NOMO-1 treated with dmso at 0.1 percent for 144 hours (cell line): ENCODE results near the gene FLYWCH1.

ENCODE experiments used
- DNase-seq: peaks from one replicate; lab custom pipeline; 2025; ENCODE audit not compliant: unreplicated experiment; lab: John Stamatoyannopoulos, UW

FLYWCH1 gene

GRCh38 chr16:2981899-2982250 is 70.1 kb downstream of the FLYWCH1 start:
- no peak for DNase-seq

- no peak for DNase-seq
These were observed 70.7 kb downstream of the FLYWCH1 start for GRCh38 chr16:2982402-2982801.

GRCh38 chr16:2983706-2984136 is 72.0 kb downstream of the FLYWCH1 start:
- DNase-seq = peak; percentile 61

- DNase-seq = no peak
These were observed 73.7 kb downstream of the FLYWCH1 start for GRCh38 chr16:2985462-2985861.

GRCh38 chr16:2985893-2986355 is 74.2 kb downstream of the FLYWCH1 start:
- DNase-seq = no peak

- DNase-seq = no peak
These were observed 75.0 kb downstream of the FLYWCH1 start for GRCh38 chr16:2986623-2987188.

- DNase-seq = no peak
These were observed 75.6 kb downstream of the FLYWCH1 start for GRCh38 chr16:2987286-2987685.

- DNase-seq = no peak
These were observed 76.1 kb downstream of the FLYWCH1 start for GRCh38 chr16:2987833-2988232.

- no peak for DNase-seq
These were observed 76.9 kb downstream of the FLYWCH1 start for GRCh38 chr16:2988590-2989099.

- DNase-seq = no peak
These were observed 79.2 kb downstream of the FLYWCH1 start for GRCh38 chr16:2990891-2991290.

GRCh38 chr16:2991566-2992261 is 80.0 kb downstream of the FLYWCH1 start:
- DNase-seq = no peak

- no peak for DNase-seq
These were observed 80.8 kb downstream of the FLYWCH1 start for GRCh38 chr16:2992383-2993081.

- no peak for DNase-seq
These were observed 84.6 kb downstream of the FLYWCH1 start for GRCh38 chr16:2996298-2996697.

- DNase-seq = no peak
These were observed 88.2 kb downstream of the FLYWCH1 start for GRCh38 chr16:2999929-3000328.

- no peak for DNase-seq
These were observed 88.8 kb downstream of the FLYWCH1 start for GRCh38 chr16:3000540-3000939.
